GM21423 (cell line): ENCODE data around the gene RPP21.

ENCODE experiments used
- ATAC-seq: cut with Tn5 transposase; IDR thresholded peaks from one replicate; pipeline ENCODE4 v1.9.1; 2021; ENCODE audit warnings: mild to moderate bottlenecking, moderate library complexity; ENCODE audit not compliant: unreplicated experiment

Gene RPP21

DNA sequence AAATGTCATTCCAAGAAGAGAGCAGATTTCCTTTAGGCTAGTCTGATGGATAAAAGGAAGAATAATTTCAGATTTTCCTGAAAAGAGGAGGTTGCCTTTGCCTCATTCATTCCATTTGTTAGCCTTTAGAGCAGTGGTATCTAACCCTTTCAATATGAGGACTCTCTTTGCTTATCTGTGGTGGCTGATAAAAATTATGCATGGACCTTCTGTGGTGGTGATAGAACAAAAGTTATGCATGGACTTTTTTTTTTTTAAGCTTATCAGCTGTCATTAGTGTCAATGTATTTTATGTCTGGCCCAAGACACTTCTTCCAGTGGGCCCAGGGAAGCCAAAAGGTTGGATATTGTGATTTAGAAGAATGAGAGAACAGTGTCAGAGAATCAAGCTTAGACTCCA is 16.6 kb upstream of the RPP21 start:
- ATAC-seq: no peak

- ATAC-seq: no peak
Measured at GRCh38 chr6:30329331-30329730, 15.6 kb upstream of the RPP21 start.

DNA sequence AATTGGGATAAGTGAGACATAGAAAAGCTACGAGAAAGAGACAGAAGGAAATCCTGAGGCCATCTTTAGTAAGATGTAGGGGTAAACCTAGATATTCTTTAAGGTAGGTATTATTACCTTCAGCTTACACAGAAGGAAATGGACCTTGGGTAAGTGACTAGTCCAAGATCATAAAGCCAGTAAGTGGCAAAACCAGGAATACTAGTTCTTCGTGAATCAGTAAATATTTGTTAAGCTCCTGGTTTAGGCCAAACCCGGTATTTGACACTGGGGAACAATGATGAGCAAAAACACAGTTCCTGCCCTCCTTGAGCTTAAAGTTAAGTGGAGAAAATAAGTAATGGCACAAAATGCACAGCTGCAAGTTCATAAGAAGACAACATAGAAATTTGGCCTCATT is 13.0 kb upstream of the RPP21 start:
- ATAC-seq: no peak

DNA sequence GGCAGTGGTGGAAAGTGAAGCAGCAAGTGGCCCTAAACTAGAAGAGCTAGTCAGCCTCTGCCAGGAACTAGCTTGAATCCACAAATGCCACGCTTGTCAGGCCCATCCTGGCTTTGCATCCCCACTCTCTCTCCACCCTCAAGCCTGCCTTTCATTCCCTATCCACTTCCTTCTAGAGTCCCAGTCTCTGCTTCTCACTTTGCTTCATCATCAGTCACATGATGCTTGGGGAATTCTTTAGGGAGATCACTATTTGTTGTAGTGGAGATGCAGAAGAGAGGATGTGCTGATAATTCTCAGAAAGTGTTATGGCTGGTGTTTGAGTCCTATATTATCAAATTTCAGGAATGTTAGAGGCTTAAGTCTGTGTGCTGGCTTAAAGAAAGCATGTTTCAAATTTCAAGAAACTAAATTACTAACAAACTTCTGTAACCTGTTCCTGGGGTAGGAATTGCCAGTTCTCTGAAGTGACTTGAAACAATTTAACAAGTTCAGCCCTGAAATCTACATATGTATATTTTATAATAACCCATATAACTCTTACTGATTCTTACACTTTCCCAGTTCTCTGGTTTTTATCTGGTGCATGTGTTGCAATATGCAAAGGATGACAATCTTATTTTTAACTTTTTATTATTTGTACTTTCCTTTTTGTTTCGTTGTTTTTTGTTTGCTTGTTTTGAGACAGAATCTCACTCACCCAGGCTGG is 10.7 kb upstream of the RPP21 start:
- ATAC-seq: no peak

GRCh38 chr6:30340589-30341054 is 4.3 kb upstream of the RPP21 start:
- no peak for ATAC-seq

- no peak for ATAC-seq
Measured at GRCh38 chr6:30341218-30341617, 3.7 kb upstream of the RPP21 start.

DNA sequence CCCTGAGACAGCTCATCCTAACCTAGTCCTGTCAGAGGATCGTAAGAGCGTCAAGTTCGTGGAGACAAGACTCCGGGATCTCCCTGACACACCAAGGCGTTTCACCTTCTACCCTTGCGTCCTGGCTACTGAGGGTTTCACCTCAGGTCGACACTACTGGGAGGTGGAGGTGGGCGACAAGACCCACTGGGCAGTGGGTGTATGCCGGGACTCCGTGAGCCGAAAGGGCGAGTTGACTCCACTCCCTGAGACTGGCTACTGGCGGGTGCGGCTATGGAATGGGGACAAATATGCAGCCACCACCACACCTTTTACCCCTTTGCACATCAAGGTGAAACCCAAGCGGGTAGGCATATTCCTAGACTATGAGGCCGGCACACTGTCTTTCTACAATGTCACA is 3.2 kb upstream of the RPP21 start:
- no peak for ATAC-seq

DNA sequence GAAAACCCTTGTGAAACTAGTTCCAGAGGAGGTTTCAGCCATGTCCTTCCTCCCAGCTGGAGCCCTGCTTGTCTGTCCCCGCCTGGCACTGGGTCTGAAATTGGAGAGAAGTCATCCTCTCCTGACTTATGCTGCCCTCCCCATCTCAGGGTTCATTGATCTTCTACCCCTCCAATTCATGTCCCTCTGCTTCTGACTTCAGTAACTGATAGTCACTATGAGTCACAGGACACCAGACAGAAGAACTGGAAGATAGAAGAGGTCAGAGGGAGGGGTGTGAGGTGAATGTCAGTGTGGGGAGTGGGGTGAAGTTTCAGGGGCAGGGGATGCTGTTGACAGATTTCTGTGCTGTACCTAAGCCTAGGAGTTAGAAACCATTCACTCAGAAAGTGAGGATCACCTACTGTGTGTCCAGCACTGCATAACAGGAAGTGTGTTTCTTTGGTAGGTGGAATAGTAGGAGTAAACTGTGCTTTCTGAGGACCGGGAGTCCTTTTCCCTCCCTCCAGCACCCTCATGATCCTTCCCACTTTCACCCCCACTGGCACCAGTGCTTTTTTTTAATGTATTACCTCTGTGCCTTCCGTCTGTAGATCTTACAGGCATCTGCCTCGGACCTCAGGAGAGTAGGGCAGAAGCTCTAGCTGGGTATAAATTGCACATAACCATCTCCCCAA is 627 bp upstream of the RPP21 start:
- ATAC-seq: no peak

DNA sequence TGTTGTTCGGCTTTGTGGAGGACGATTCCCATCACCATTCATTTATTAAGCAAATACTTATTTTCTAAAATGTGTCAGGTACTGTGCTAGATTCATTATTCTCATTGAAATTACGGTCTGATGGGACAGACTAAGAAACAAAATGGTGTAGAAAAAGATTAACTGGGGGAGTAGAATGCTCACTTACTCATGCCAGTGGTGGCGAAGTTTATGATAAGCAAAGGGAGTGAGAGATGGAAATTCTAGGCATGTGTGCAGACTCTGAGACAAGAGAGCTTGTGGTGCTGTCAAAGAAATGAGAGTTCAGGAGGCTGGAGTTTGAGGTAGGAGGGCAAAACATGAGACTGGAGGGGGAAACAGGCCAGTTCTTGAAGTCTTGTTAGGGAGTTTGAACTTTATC is 896 bp downstream of the RPP21 start:
- ATAC-seq: no peak

DNA sequence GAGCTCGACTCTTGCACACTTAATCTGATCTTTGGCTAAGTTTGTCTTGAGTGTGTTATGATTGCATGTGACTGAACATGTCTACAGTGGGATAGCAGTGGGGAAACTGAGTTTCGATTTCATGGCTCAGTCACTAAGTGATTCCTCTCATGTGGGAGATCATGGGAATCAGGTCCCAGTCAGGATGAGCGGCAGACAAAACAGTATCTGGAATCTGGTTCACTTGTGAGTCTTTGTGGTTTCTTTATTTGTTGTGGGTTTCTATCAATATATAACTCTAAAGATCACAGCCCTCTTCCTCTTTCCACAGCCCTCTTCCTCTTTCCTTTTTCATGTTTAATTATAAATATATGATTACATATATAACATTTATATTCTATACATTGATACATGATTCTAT is 4.0 kb downstream of the RPP21 start:
- ATAC-seq: no peak

DNA sequence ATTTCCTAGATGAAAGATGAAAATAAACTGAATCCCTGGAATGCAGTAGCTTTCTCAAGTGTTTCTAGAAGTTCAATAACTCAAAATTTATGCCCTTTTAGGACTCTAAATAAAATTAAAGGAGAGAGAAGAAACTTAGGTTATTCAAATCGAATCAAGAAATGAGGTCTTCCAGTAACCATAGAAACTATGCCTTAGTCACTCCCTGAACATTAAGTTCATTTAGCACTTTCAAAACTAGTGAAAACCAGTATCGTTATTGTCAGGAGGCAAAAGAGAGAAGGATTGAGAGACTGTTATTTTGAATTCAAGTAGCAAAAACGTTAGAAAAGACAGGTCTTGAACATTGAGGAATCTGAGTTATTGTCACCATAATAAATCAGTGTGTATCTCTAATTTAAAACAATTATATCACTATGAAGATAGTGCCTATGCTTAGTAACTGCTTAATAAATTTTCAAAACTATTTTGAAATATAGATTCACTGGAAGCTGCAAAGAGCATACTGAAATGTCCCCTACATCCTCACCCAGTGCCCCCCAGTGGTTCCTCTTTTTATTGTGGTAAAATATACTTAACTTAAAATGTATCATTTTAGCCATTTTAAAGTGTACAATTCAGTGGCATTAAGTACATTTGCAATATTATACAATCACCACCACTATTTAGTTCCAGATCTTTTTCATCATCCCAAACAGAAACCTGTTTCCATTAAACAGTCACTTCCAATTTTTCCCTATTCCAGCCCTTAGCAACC is 4.6 kb downstream of the RPP21 start:
- no peak for ATAC-seq

DNA sequence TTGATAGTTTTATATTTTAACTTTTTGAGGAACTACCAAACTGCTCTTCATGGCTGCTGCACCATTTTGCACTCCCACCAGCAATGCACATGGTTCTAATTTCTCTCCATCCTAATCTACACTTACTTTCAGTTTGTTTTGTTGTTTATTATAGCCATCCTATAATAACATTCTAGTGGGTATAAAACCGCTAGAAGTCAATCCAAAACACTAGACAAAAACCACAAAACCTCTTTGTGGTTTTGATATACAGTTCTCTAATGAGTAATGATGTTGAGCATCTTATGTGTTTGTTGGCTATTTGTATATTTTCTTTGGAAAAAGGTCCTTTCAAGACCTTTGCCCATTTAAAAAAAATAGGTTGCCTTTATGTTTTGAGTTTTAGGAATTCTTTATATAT is 5.6 kb downstream of the RPP21 start:
- no peak for ATAC-seq

DNA sequence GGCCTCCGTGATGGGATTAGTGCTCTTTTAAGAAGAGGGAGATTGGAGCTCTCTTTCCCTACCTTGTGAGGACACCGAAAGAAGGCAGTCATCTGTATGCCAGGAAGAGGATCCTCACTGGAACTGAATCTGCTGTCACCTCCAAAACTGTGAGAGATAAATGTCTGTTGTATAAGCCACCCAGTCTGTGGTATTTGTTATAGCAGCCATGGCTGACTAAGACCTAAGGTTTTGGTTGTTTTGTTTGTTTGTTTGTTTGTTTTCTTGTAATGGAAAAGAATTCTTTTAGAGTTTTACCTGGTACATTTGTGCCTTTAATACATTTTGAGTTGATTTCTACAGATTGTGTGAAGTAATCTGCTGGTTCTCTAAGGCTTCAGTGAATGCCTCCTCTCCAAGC is 7.6 kb downstream of the RPP21 start:
- ATAC-seq: no peak

DNA sequence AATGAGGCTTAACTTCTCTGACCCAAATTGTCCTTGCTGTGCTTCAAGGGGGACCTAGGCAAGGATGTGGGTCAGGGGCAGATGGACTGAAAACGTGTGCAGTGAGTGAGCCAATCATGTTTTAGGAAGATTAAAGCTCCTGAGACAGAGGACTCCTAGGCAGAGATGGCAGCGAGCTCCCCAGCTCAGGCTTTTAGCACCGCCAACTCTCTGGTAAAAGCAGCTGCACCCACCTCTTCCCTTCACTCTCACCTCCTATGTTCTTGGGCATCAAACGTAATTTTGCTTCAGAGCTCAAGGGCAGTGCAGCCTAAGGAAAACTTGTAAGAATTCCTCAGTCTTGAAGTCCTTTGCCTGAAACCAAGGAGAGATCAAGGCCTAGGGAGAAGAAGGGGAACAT is 10.3 kb downstream of the RPP21 start:
- no peak for ATAC-seq

DNA sequence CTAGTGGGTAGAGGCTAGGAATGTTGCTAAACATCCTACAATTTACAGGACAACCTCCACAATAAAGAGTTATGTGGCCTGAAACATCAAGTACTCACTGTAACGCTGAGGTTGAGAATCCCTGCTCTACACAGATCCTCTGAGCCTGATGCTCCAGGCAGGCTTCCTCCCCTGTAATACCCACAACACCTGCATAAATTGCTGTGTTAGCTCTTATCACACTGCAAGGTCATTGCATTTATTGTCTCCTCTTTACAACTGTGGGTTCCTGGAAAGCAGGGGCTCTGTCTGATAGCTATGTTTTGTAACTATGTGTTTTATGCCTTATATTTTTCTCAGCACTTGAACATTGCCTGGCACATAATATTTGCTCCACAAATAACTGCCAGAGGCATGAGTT is 11.6 kb downstream of the RPP21 start:
- no peak for ATAC-seq

GRCh38 chr6:30357678-30358540 is 13.0 kb downstream of the RPP21 start:
- ATAC-seq: no peak

GRCh38 chr6:30359276-30359675 is 14.3 kb downstream of the RPP21 start:
- ATAC-seq: no peak

- no peak for ATAC-seq
Measured at GRCh38 chr6:30360139-30360538, 15.2 kb downstream of the RPP21 start.

DNA sequence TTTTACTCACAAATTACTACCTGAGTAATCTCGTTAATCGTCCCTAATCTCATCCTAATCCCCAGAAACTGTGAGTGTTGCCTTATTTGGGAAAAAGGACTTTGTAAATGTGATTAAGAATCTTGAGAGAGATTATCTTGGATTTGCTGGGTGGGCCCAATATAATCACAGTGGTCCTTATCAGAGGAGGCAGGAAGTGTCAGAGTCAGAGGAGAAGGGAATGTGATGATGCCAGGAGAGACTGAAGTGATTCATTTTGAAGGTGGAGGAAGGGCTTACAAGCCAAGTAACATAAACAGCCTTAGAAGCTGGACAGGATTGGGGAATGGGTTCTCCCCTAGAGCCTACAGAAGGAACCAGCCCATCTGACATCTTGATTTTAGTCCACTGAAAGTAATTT is 16.7 kb downstream of the RPP21 start:
- ATAC-seq: no peak

GRCh38 chr6:30363459-30363858 is 18.5 kb downstream of the RPP21 start:
- no peak for ATAC-seq

DNA sequence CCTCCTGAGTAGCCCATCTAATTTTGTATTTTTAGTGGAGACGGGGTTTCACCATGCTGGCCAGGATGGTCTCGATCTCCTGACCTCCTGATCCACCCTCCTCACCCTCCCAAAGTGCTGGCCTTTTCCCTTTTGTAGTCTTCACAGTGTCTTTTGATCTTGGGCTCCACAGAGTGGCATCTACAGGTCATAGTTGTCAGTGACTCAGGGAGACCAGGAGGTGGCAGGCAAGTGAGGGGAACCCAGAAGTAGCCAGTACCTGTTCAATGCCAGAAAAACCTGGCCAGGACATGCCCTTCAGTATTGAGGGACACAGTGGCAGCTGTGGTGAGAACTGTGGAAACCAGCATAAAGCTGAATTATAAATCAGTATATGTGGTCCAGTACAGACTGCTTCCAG is 19.6 kb downstream of the RPP21 start:
- ATAC-seq: no peak
